ENCODE measurements around the gene PDZRN3. TPM values are rescaled to one million over a fixed set of nuclear protein-coding genes. Genes with fewer than 3 reads are reported as not detected.

The PDZRN3 gene
- total and polyA plus RNA-seq, 2 of the 13 experiments (the other 11 are each of a cell fraction or from before 2014, with no cell fraction given): not detected

GRCh38 chr3:73509816-73510215 lies 114.9 kb downstream of the PDZRN3 start:
- peaks cover 17% of the 10 kb centered on the region for H3K4me1 ChIP-seq (ENCODE audit: insufficient read depth, low read length)
- FAIRE-seq: no peak
- no peaks in the 10 kb centered on the region; a peak in 3 of 5 replicates for H3K27me3 ChIP-seq (ENCODE audit: control insufficient read depth in 1 of 2, insufficient read depth in 2 of 2, low read length in 2 of 2)
- WGBS (ENCODE audit: low lambda C conversion rate): 44% methylated on average over 7 of the region's 7 CpGs
- H3K4me3 ChIP-seq (replicated peaks in 1 of 3; ENCODE audit: insufficient read depth in 1 of 3, low read depth in 2 of 3, low read length in 3 of 3): no peak overlapping the region
- no peak overlapping the region for H2AFZ ChIP-seq (ENCODE audit: low read length)
- no peak overlapping the region for H3K27ac ChIP-seq (ENCODE audit: extremely low read length, insufficient read depth, low read length)
- no peaks in the 10 kb centered on the region for H3K36me3 ChIP-seq (replicated peaks in 1 of 2; ENCODE audit: control insufficient read depth in 1 of 2, insufficient read depth in 2 of 2, low read length in 2 of 2)
- no TSS peak for BruUV-seq (replicated peaks)
- ChIA-PET POLR2A (no interaction called here), CTCF (ENCODE audit: low intra/inter-chr PET ratio, low total read pairs) (no interaction called here)
- TF ChIP-seq ZNF20 (CRISPR knock-in tag; IDR thresholded peaks at IDR 0.05): no peak
- TF ChIP-seq TFDP2 (CRISPR knock-in tag; IDR thresholded peaks at IDR 0.05): no peak
- no peak for TF ChIP-seq NR0B2 (CRISPR knock-in tag; IDR thresholded peaks at IDR 0.05)
- no peak for TF ChIP-seq MIER3 (CRISPR knock-in tag; IDR thresholded peaks at IDR 0.05; ENCODE audit: borderline replicate concordance)
- TF ChIP-seq ZNF766 (CRISPR knock-in tag; IDR thresholded peaks at IDR 0.05; ENCODE audit: borderline replicate concordance): no peak
- TF ChIP-seq PCBP2 (optimal IDR thresholded peaks at IDR 0.05; ENCODE audit: low read depth, low read length, poor library complexity, severe bottlenecking): no peak
- TF ChIP-seq ZNF337 (CRISPR knock-in tag; IDR thresholded peaks at IDR 0.05; ENCODE audit: borderline replicate concordance, low read depth): no peak
- no peak for TF ChIP-seq FOSL1 (CRISPR knock-in tag; IDR thresholded peaks at IDR 0.05; ENCODE audit: borderline replicate concordance)
- TF ChIP-seq RNF219 (CRISPR knock-in tag; IDR thresholded peaks at IDR 0.05): no peak
- no peak for TF ChIP-seq WIZ (CRISPR knock-in tag; IDR thresholded peaks at IDR 0.05)
- no peak for TF ChIP-seq ZNF549 (CRISPR knock-in tag; IDR thresholded peaks at IDR 0.05)
- TF ChIP-seq RBM39 (IDR thresholded peaks at IDR 0.05; ENCODE audit: low read depth, low read length, poor library complexity, severe bottlenecking): no peak
- no peak overlapping the region for H3K4me2 ChIP-seq (ENCODE audit: low read depth, low read length)
- intact Hi-C loops (cut with micrococcal nuclease; ENCODE audit: unreplicated experiment) (no loop called here), in situ Hi-C loops (cut with HindIII; ENCODE audit: extremely low pct_ligation_motif_present, low pct_unique_long_range_greater_than_20kb) (loop anchor here (5.0 to 10.0 kb wide), 2 partner anchors 315 to 337 kb away; no protein-coding TSS in a partner anchor)
- ATAC-seq: no peak
- H3K9ac ChIP-seq (ENCODE audit: insufficient read depth, low read depth, low read length): no peak overlapping the region
- no peak for DNase-seq (ENCODE audit: low spot score)
- H4K20me1 ChIP-seq (ENCODE audit: insufficient read depth, low read length): no peaks in the 10 kb centered on the region
- H3K79me2 ChIP-seq (ENCODE audit: insufficient read depth, low read length): no peaks in the 10 kb centered on the region
- no peaks in the 10 kb centered on the region for H3K9me3 ChIP-seq (ENCODE audit: low read length)

Data from HepG2 (cell line).